OCI-LY3 (cell line): ENCODE results near the gene CLCN4.

ENCODE experiments used
- H2AFZ ChIP-seq: fragments of 200-600, 300-600 bp; shearing (Covaris generic); 2 replicates; pipeline ENCODE4 v1.6.0; 2014; ENCODE audit warnings: antibody characterized with exemption, low read depth, low read length
- H3K27ac ChIP-seq: fragments of 200-600, 300-600 bp; sonication (generic); 2 replicates; pipeline ENCODE4 v1.5.1; 2014; ENCODE audit warnings: mild to moderate bottlenecking, low read length, moderate library complexity, mixed read lengths
- H3K27me3 ChIP-seq: fragments of 200-600, 300-600 bp; sonication (generic); 2 replicates; pipeline ENCODE4 v1.6.1; 2014; ENCODE audit warnings: low read depth, low read length, mixed read lengths
- H3K36me3 ChIP-seq: fragments of 200-600, 300-600 bp; sonication (generic); replicated peaks from 2 replicates; pipeline ENCODE3; 2014; ENCODE audit warnings: low read depth, low read length, mixed read lengths
- H3K4me1 ChIP-seq: fragments of 300-600, 200-600 bp; sonication (generic); 2 replicates; pipeline ENCODE4 v1.6.1; 2014; ENCODE audit warnings: low read length, mixed read lengths
- H3K4me2 ChIP-seq: fragments of 200-600, 300-600 bp; sonication (generic); 2 replicates; pipeline ENCODE4 v1.6.1; 2014; ENCODE audit warnings: low read length, mixed read lengths
- H3K4me3 ChIP-seq: fragments of 300-600, 200-600 bp; sonication (generic); 2 replicates; pipeline ENCODE4 v1.5.1; 2014; ENCODE audit warnings: antibody characterized with exemption, mild to moderate bottlenecking, low read length, moderate library complexity
- H3K79me2 ChIP-seq: fragments of 300-600, 200-600 bp; shearing (Covaris generic); 2 replicates; pipeline ENCODE4 v1.6.1; 2014; ENCODE audit warnings: mild to moderate bottlenecking, low read length, mixed read lengths
- H3K9ac ChIP-seq: fragments of 300-600, 200-600 bp; shearing (Covaris generic); 2 replicates; pipeline ENCODE4 v1.6.0; 2014; ENCODE audit warnings: mild to moderate bottlenecking, low read length, moderate library complexity
- H3K9me3 ChIP-seq: fragments of 200-600, 300-600 bp; shearing (Covaris generic); 2 replicates; pipeline ENCODE4 v1.6.1; 2014; ENCODE audit warnings: low read length, mixed read lengths; ENCODE audit not compliant: insufficient read depth
- H4K20me1 ChIP-seq: fragments of 200-600, 300-600 bp; sonication (generic); 2 replicates; pipeline ENCODE4 v1.6.1; 2016; ENCODE audit warnings: low read length, mixed read lengths; ENCODE audit not compliant: insufficient read depth
- CTCF ChIP-seq: fragments of 200-600, 300-600 bp; sonication (generic); IDR thresholded peaks from 2 replicates; pipeline ENCODE4 v1.5.1; 2014; ENCODE audit warnings: antibody characterized with exemption, low read length, low read depth
- EZH2phosphoT487 ChIP-seq: fragments of 200-600 bp; shearing (Covaris generic); IDR thresholded peaks from 2 replicates; pipeline ENCODE4 v1.6.1; 2018; ENCODE audit warnings: antibody characterized with exemption, mixed run types, low read depth

CLCN4 gene

GRCh38 chrX:10235851-10236250 is 79.1 kb downstream of the CLCN4 start:
- Histone ChIP-seq H3K4me3 (no peak overlapping the region), H3K4me1 (peaks cover 5% of the 10 kb centered on the region), H3K4me2 (no peak overlapping the region), H2AFZ (no peak overlapping the region), H3K27ac (no peak overlapping the region), H3K36me3 (no peaks in the 10 kb centered on the region), H3K27me3 (no peaks in the 10 kb centered on the region; the same call in 1 of the 2 replicates), H4K20me1 (no peaks in the 10 kb centered on the region), H3K79me2 (no peaks in the 10 kb centered on the region), H3K9me3 (no peaks in the 10 kb centered on the region), H3K9ac (no peak overlapping the region)
- no peak for TF ChIP-seq EZH2phosphoT487
- no peak for TF ChIP-seq CTCF

DNA sequence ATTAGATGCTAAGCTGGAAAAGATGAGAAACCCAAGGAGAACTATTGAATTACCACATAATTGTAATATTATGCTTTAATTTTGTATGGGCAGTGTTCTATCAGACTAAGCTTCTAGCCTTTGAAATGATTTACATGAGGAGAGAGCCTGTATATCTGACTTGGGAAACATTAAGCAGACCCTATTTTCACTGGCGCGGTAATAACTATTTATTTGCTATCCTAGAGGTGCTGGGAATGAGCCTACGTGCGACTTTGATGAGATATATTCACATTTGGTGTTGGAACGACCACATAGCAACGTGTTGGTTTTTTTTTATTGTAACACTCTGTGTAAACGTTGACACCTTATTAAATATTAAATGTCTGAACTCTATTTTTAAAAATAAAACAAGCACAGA is 80.5 kb downstream of the CLCN4 start:
- no peaks in the 10 kb centered on the region; the same call in 1 of the 2 replicates for H3K27me3 ChIP-seq
- H3K79me2 ChIP-seq = no peaks in the 10 kb centered on the region
- H3K27ac ChIP-seq = no peak overlapping the region
- no peak overlapping the region for H2AFZ ChIP-seq
- no peaks in the 10 kb centered on the region for H4K20me1 ChIP-seq
- no peaks in the 10 kb centered on the region for H3K9me3 ChIP-seq
- H3K9ac ChIP-seq = no peak overlapping the region
- peaks cover 10% of the 10 kb centered on the region for H3K4me1 ChIP-seq
- no peak overlapping the region for H3K4me3 ChIP-seq
- no peaks in the 10 kb centered on the region for H3K36me3 ChIP-seq
- no peak overlapping the region for H3K4me2 ChIP-seq
- no peak for TF ChIP-seq EZH2phosphoT487
- TF ChIP-seq CTCF = no peak

DNA sequence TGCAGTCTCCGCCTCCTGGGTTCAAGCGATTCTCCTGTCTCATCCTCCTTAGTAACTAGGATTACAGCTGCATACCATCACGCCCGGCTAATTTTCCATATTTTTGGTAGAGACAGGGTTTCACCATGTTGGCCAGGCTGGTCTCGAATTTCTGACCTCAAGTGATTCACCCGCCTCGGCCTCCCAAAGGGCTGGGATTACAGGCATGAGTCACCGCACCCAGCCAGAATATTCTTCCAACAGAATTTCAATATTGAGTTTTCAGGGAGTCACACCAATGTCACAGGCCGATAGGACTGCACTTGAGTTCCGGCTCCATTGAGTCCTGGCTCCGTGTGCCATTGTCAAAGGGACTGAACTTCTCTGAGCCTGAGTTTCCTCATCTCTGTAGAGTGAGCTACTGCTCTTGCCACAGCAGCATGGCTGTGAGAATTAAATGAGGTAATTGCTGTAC is 82.9 kb downstream of the CLCN4 start:
- Histone ChIP-seq H3K27me3 (no peaks in the 10 kb centered on the region; the same call in 1 of the 2 replicates), H3K4me2 (no peak overlapping the region), H3K27ac (no peak overlapping the region), H3K9me3 (no peaks in the 10 kb centered on the region), H3K4me3 (no peak overlapping the region), H3K9ac (no peak overlapping the region), H4K20me1 (no peaks in the 10 kb centered on the region), H2AFZ (no peak overlapping the region), H3K4me1 (peaks cover 10% of the 10 kb centered on the region), H3K79me2 (no peaks in the 10 kb centered on the region), H3K36me3 (no peaks in the 10 kb centered on the region)
- TF ChIP-seq CTCF (no peak), EZH2phosphoT487 (no peak)

- Histone ChIP-seq H4K20me1 (no peaks in the 10 kb centered on the region), H3K27me3 (no peaks in the 10 kb centered on the region; the same call in 1 of the 2 replicates), H3K4me1 (peaks cover 10% of the 10 kb centered on the region), H3K9me3 (no peaks in the 10 kb centered on the region), H3K79me2 (no peaks in the 10 kb centered on the region), H2AFZ (no peak overlapping the region), H3K4me2 (peak overlapping the region; percentile 50), H3K4me3 (no peak overlapping the region), H3K27ac (no peak overlapping the region), H3K36me3 (no peaks in the 10 kb centered on the region), H3K9ac (no peak overlapping the region)
- TF ChIP-seq EZH2phosphoT487 = no peak
- TF ChIP-seq CTCF = no peak
Measured at GRCh38 chrX:10240918-10241317, 84.1 kb downstream of the CLCN4 start.
